Activated T-cell treated with anti-CD3 and anti-CD28 coated beads, Interleukin-2, amount 50 U/mL, for 72 hours (primary cell): Measurements from ENCODE around the gene RASL11A. TPM values are rescaled to one million over a fixed set of nuclear protein-coding genes. Genes with fewer than 3 reads are reported as not detected.
"Not testable (repeated sequence)": the region's sequence is repeated elsewhere in the genome, so short reads cannot be mapped to it uniquely, and the experiment has no call there.

Experiments
- ATAC-seq, 2 donors: fragments of 150-1000 bp; cut with Tn5 transposase; replicated peaks in 1 of 2; 2 replicates each; pipeline ENCODE4 v1.10.0; 2021; ENCODE audit warnings: moderate library complexity in 2 of 2, mild to moderate bottlenecking in 1 of 2
- DNase-seq, 2 donors: peaks; one replicate each; pipeline ENCODE4 v3.0.0; 2021 to 2022; ENCODE audit warnings: mixed read lengths in 1 of 2
- H3K27ac Mint-ChIP-seq: one replicate; pipeline ENCODE4 v1.8.0; 2022; ENCODE audit warnings: mild to moderate bottlenecking, moderate library complexity, mixed read lengths
- H3K27me3 Mint-ChIP-seq: one replicate; pipeline ENCODE4 v1.8.0; 2022; ENCODE audit warnings: low read depth, mixed read lengths
- H3K36me3 Mint-ChIP-seq, 2 donors: one replicate each; pipeline ENCODE4 v1.8.0; 2022; ENCODE audit warnings: mixed read lengths in 2 of 2, mild to moderate bottlenecking in 1 of 2; ENCODE audit not compliant: insufficient read depth in 2 of 2
- H3K4me1 Mint-ChIP-seq: one replicate; pipeline ENCODE4 v1.8.0; 2022; ENCODE audit warnings: low read depth, mixed read lengths
- H3K4me3 Mint-ChIP-seq, 2 donors: one replicate each; pipeline ENCODE4 v1.8.0; 2022; ENCODE audit warnings: mild to moderate bottlenecking in 2 of 2, mixed read lengths in 2 of 2, moderate library complexity in 2 of 2
- H3K9me3 Mint-ChIP-seq, 2 donors: one replicate each; pipeline ENCODE4 v1.8.0; 2022; ENCODE audit warnings: mixed read lengths in 2 of 2
- total RNA-seq, 2 donors: library from RNA; stranded (reverse); gene quantifications; one replicate each; pipeline ENCODE4 v1.2.3, GENCODE V29; 2022

The RASL11A gene
- total RNA-seq, 2 donors from 2014 or later = 5.6 to 7.3 TPM

- no peak for ATAC-seq
- Mint-ChIP-seq H3K36me3 (peaks cover 0 to 2% of the 10 kb centered on the region in 2 donors), H3K27ac (no peak overlapping the region), H3K27me3 (peaks cover 7% of the 10 kb centered on the region), H3K4me3 (no peak overlapping the region), H3K4me1 (peaks cover 12% of the 10 kb centered on the region), H3K9me3 (no peaks in the 10 kb centered on the region)
- no peak for DNase-seq
Measured at GRCh38 chr13:27274631-27275030, 4.0 kb downstream of the RASL11A start.

GRCh38 chr13:27276188-27276587, 5.6 kb downstream of the RASL11A start:
- Mint-ChIP-seq H3K27me3 (peaks cover 7% of the 10 kb centered on the region), H3K27ac (no peak overlapping the region), H3K36me3 (peaks cover 0 to 2% of the 10 kb centered on the region in 2 donors), H3K4me1 (peaks cover 8% of the 10 kb centered on the region), H3K9me3 (no peaks in the 10 kb centered on the region), H3K4me3 (no peak overlapping the region)
- DNase-seq (no peak), ATAC-seq (no peak)

GRCh38 chr13:27279506-27279905, 8.9 kb downstream of the RASL11A start:
- ATAC-seq (no peak), DNase-seq (no peak)
- no peak overlapping the region for H3K4me3 Mint-ChIP-seq
- no peak overlapping the region for H3K27ac Mint-ChIP-seq
- H3K36me3 Mint-ChIP-seq = no peaks in the 10 kb centered on the region
- peaks cover 5% of the 10 kb centered on the region for H3K27me3 Mint-ChIP-seq
- no peaks in the 10 kb centered on the region for H3K9me3 Mint-ChIP-seq
- no peaks in the 10 kb centered on the region for H3K4me1 Mint-ChIP-seq

GRCh38 chr13:27280009-27280656, 9.5 kb downstream of the RASL11A start:
- Mint-ChIP-seq H3K9me3 (no peaks in the 10 kb centered on the region), H3K27me3 (no peaks in the 10 kb centered on the region), H3K4me3 (no peak overlapping the region), H3K36me3 (no peaks in the 10 kb centered on the region), H3K4me1 (no peaks in the 10 kb centered on the region), H3K27ac (no peak overlapping the region)
- DNase-seq = no peak
- no peak for ATAC-seq

GRCh38 chr13:27280841-27281240, 10.2 kb downstream of the RASL11A start:
- H3K36me3 Mint-ChIP-seq = no peaks in the 10 kb centered on the region
- H3K4me3 Mint-ChIP-seq = no peak overlapping the region
- ATAC-seq = no peak
- H3K4me1 Mint-ChIP-seq = no peaks in the 10 kb centered on the region
- no peaks in the 10 kb centered on the region for H3K9me3 Mint-ChIP-seq
- H3K27me3 Mint-ChIP-seq = no peaks in the 10 kb centered on the region
- H3K27ac Mint-ChIP-seq = no peak overlapping the region
- no peak for DNase-seq

GRCh38 chr13:27281420-27281819, 10.8 kb downstream of the RASL11A start:
- H3K4me1 Mint-ChIP-seq = no peaks in the 10 kb centered on the region
- ATAC-seq = no peak
- H3K27ac Mint-ChIP-seq = no peak overlapping the region
- no peaks in the 10 kb centered on the region for H3K27me3 Mint-ChIP-seq
- DNase-seq = no peak
- no peak overlapping the region for H3K4me3 Mint-ChIP-seq
- no peaks in the 10 kb centered on the region for H3K9me3 Mint-ChIP-seq
- H3K36me3 Mint-ChIP-seq = no peaks in the 10 kb centered on the region

- ATAC-seq (peak; percentile 67 to 77), DNase-seq (peak; percentile 12 to 48)
- H3K27ac Mint-ChIP-seq = no peak overlapping the region
- no peaks in the 10 kb centered on the region for H3K9me3 Mint-ChIP-seq
- H3K36me3 Mint-ChIP-seq = no peaks in the 10 kb centered on the region
- no peaks in the 10 kb centered on the region for H3K27me3 Mint-ChIP-seq
- H3K4me1 Mint-ChIP-seq = no peaks in the 10 kb centered on the region
- H3K4me3 Mint-ChIP-seq = no peak overlapping the region
Measured at GRCh38 chr13:27283906-27284493, 13.4 kb downstream of the RASL11A start.

GRCh38 chr13:27288392-27288791, 17.8 kb downstream of the RASL11A start:
- H3K27me3 Mint-ChIP-seq = no peaks in the 10 kb centered on the region
- no peak for DNase-seq
- H3K4me1 Mint-ChIP-seq = peaks cover 9% of the 10 kb centered on the region
- H3K36me3 Mint-ChIP-seq = no peaks in the 10 kb centered on the region
- no peak overlapping the region for H3K27ac Mint-ChIP-seq
- no peak for ATAC-seq
- H3K4me3 Mint-ChIP-seq = no peak overlapping the region
- no peaks in the 10 kb centered on the region for H3K9me3 Mint-ChIP-seq

- no peak for DNase-seq
- H3K27me3 Mint-ChIP-seq = no peaks in the 10 kb centered on the region
- H3K36me3 Mint-ChIP-seq = no peaks in the 10 kb centered on the region
- H3K9me3 Mint-ChIP-seq = no peaks in the 10 kb centered on the region
- no peak overlapping the region for H3K27ac Mint-ChIP-seq
- peaks cover 17% of the 10 kb centered on the region for H3K4me1 Mint-ChIP-seq
- no peak overlapping the region for H3K4me3 Mint-ChIP-seq
- ATAC-seq = no peak
Measured at GRCh38 chr13:27289011-27289665, 18.5 kb downstream of the RASL11A start.

- Mint-ChIP-seq H3K27ac (no peak overlapping the region), H3K36me3 (no peaks in the 10 kb centered on the region), H3K27me3 (no peaks in the 10 kb centered on the region), H3K4me1 (peaks cover 29% of the 10 kb centered on the region), H3K9me3 (no peaks in the 10 kb centered on the region), H3K4me3 (no peak overlapping the region)
- no peak for ATAC-seq
- DNase-seq = no peak
Measured at GRCh38 chr13:27290715-27291114, 20.1 kb downstream of the RASL11A start.

- H3K4me1 Mint-ChIP-seq = peaks cover 29% of the 10 kb centered on the region
- not testable (repeated sequence) for H3K4me3 Mint-ChIP-seq, H3K9me3 Mint-ChIP-seq, H3K36me3 Mint-ChIP-seq, ATAC-seq, DNase-seq, H3K27me3 Mint-ChIP-seq, H3K27ac Mint-ChIP-seq
Measured at GRCh38 chr13:27291967-27292366, 21.3 kb downstream of the RASL11A start.

- Mint-ChIP-seq H3K36me3 (no peaks in the 10 kb centered on the region), H3K4me3 (peak overlapping the region; percentile 2 to 29), H3K27me3 (no peaks in the 10 kb centered on the region), H3K9me3 (no peaks in the 10 kb centered on the region), H3K27ac (peak overlapping the region; percentile 8), H3K4me1 (peaks cover 29% of the 10 kb centered on the region)
- DNase-seq (no peak), ATAC-seq (peak; percentile 46 to 47)
Measured at GRCh38 chr13:27293076-27293691, 22.6 kb downstream of the RASL11A start.

- H3K36me3 Mint-ChIP-seq = no peaks in the 10 kb centered on the region
- H3K4me1 Mint-ChIP-seq = peaks cover 29% of the 10 kb centered on the region
- DNase-seq (peak in 1 of 2 donors; percentile 10), ATAC-seq (peak; percentile 70 to 75)
- peak overlapping the region; percentile 8 for H3K27ac Mint-ChIP-seq
- H3K9me3 Mint-ChIP-seq = no peaks in the 10 kb centered on the region
- no peaks in the 10 kb centered on the region for H3K27me3 Mint-ChIP-seq
- H3K4me3 Mint-ChIP-seq = peak overlapping the region; percentile 2 to 29
Measured at GRCh38 chr13:27293873-27294515, 23.4 kb downstream of the RASL11A start.
